Measurements from ENCODE around the gene PPM1N.

The PPM1N gene

DNA sequence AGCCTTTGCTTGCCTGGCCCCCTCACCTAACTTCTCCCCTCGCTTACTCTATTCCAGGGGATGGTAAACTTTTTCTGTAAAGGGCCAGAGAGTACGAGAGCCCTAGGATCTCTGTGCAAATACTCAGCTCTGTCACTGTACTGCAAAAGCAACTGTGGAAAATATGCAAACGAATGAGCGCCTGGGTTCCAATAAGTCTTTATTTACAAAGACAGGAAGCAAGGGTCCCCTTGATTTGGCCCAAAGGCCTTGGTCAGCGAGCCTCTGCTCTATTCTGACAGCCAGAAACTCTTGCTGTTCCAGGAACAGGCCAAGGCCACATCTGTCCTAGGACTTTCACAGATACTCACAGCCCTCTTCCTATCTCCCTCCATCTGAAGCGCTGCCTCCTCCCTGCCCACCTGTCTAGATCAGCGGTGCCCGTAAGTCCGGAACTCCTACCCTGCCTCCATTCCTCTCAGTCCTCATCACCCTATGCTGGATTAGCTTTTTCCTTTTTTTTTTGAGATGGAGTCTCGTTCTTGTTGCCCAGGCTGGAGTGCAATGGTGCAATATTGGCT, 49.0 kb downstream of the PPM1N start:
- no peak for DNase-seq

DNA sequence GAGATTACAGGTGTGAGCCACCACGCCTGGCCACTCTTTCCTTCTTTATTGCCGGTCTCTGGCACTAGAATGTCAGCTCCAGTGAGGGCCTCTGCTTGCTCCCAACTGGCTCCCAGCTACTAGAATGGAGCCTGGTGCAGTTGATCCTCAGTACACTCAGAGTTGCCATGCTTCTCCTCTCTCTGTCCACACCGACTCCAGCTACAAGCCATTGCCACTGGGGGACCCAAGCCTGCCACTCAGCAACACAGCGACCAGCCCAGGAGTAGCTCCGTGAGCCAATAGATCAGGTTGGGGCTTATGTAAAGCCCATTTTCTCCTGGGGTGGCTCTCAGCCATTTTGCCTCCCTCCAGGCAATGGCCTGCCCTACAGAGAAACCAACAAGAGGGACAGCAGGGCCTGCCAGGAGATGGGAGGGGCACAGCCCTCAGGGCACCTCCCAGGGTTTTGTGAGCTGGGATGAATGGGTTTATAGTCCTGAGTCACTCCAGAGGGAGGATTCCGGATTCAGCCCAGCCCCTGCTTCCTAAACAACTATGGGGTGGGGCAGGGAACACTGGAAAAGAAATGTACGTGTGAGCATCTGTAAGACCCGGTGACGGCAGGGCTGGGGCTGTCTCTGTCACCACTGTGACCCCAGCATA, 49.8 kb downstream of the PPM1N start:
- no peak for DNase-seq
